Endothelial cell of umbilical vein (primary cell): Measurements from ENCODE around the gene KCTD21. TPM values are rescaled to one million over a fixed set of nuclear protein-coding genes. Genes with fewer than 3 reads are reported as not detected.

Source experiments
- BruUV-seq: library from RNA; stranded (reverse); fragments of 400-500 nt; replicated peaks from 2 replicates; lab custom pipeline; 2021; lab: Mats Ljungman, UMichigan
- CTCF ChIA-PET: fragments of 300-600, 350-600 bp; sonication (Branson Sonifier 250); formaldehyde crosslinking; loops from one replicate; lab custom pipeline; 2021; ENCODE audit warnings: antibody characterized with exemption, inconsistent platforms; lab: Charles Lee
- POLR2A ChIA-PET: fragments of 300-600, 350-600 bp; sonication (Branson Sonifier 250); formaldehyde crosslinking; loops from one replicate; lab custom pipeline; 2021; ENCODE audit warnings: antibody characterized with exemption, inconsistent platforms; lab: Charles Lee
- DNase-seq: peaks from one replicate; pipeline ENCODE4 v3.0.0-alpha.2; 2011; ENCODE audit warnings: low read depth, low spot score
- FAIRE-seq: peaks from 2 replicates; lab custom pipeline; 2011; peaks lifted over from hg19 to GRCh38; lab: Jason Lieb, UNC
- H2AFZ ChIP-seq: 2 replicates; pipeline ENCODE4 v1.6.0; 2012; ENCODE audit warnings: low read depth, low read length, control low read depth, inconsistent platforms
- H3K27ac ChIP-seq: 2 replicates; pipeline ENCODE4 v1.5.1; 2011; ENCODE audit warnings: low read depth, mild to moderate bottlenecking, control low read depth, low read length, moderate library complexity; ENCODE audit not compliant: insufficient read depth
- H3K27me3 ChIP-seq, 2 experiments: 2 replicates each; pipeline versions ENCODE4 v1.6.0 to v1.6.1; 2011; ENCODE audit warnings: low read length in 2 of 2, mixed read lengths in 1 of 2; ENCODE audit not compliant: control insufficient read depth in 2 of 2, insufficient read depth in 2 of 2
- H3K36me3 ChIP-seq, 2 experiments: 2 replicates in 1 of 2; 3 replicates in 1 of 2; pipeline ENCODE4 v1.5.1; 2011; ENCODE audit warnings: low read length in 2 of 2, mild to moderate bottlenecking in 1 of 2, moderate library complexity in 1 of 2; ENCODE audit not compliant: control insufficient read depth in 2 of 2, insufficient read depth in 2 of 2; ENCODE audit errors: extremely low read depth in 1 of 2
- H3K4me1 ChIP-seq: 3 replicates; pipeline ENCODE4 v1.5.1; 2011; ENCODE audit warnings: mild to moderate bottlenecking, low read length; ENCODE audit not compliant: control insufficient read depth, insufficient read depth; ENCODE audit errors: extremely low read depth
- H3K4me2 ChIP-seq: 2 replicates; pipeline ENCODE4 v1.6.1; 2011; ENCODE audit warnings: low read length, control low read depth, mixed read lengths; ENCODE audit not compliant: insufficient read depth
- H3K4me3 ChIP-seq, 3 experiments: fragments of 200-600 bp in 1 of 3; sonication (generic), shearing (Covaris generic) in 1 of 3; replicated peaks in 1 of 3; 2 replicates each; pipeline ENCODE4 v1.5.1; 2011 to 2016; ENCODE audit warnings: control low read depth in 3 of 3, low read length in 3 of 3, mild to moderate bottlenecking in 2 of 3, inconsistent platforms in 1 of 3, low read depth in 1 of 3, moderate library complexity in 1 of 3; ENCODE audit not compliant: insufficient read depth in 1 of 3
- H3K79me2 ChIP-seq: 2 replicates; pipeline ENCODE4 v1.6.0; 2012; ENCODE audit warnings: low read length, inconsistent platforms; ENCODE audit not compliant: control insufficient read depth, insufficient read depth
- H3K9ac ChIP-seq: replicated peaks from 2 replicates; pipeline ENCODE3; 2011; ENCODE audit warnings: low read length, control low read depth; ENCODE audit not compliant: insufficient read depth; ENCODE audit errors: extremely low read depth
- H3K9me1 ChIP-seq: replicated peaks from 3 replicates; pipeline ENCODE4 v1.6.0; 2011; ENCODE audit warnings: mild to moderate bottlenecking, low read length; ENCODE audit not compliant: control insufficient read depth, insufficient read depth; ENCODE audit errors: extremely low read depth
- H3K9me3 ChIP-seq: replicated peaks from 2 replicates; pipeline ENCODE4 v1.5.1; 2012; ENCODE audit warnings: low read length, inconsistent platforms; ENCODE audit not compliant: control insufficient read depth, insufficient read depth
- H4K20me1 ChIP-seq: replicated peaks from 2 replicates; pipeline ENCODE3; 2011; ENCODE audit warnings: mild to moderate bottlenecking, low read length; ENCODE audit not compliant: control insufficient read depth, insufficient read depth; ENCODE audit errors: extremely low read depth
- EZH2 ChIP-seq: IDR thresholded peaks from 2 replicates; pipeline ENCODE4 v1.6.1; 2012; ENCODE audit warnings: borderline replicate concordance, low read depth, mild to moderate bottlenecking, moderate library complexity, low read length, inconsistent platforms; ENCODE audit not compliant: severe bottlenecking
- FOS ChIP-seq: IDR thresholded peaks from 2 replicates; pipeline ENCODE4 v1.6.1; 2011; ENCODE audit warnings: mild to moderate bottlenecking, low read length, moderate library complexity, borderline replicate concordance; ENCODE audit not compliant: insufficient read depth
- GATA2 ChIP-seq: IDR thresholded peaks from 2 replicates; pipeline ENCODE4 v1.7.0; 2011; ENCODE audit warnings: low read depth, mild to moderate bottlenecking, moderate library complexity, mixed read lengths, low read length; ENCODE audit not compliant: insufficient read length, insufficient read depth
- JUN ChIP-seq: IDR thresholded peaks from 2 replicates; pipeline ENCODE4 v1.6.1; 2011; ENCODE audit warnings: borderline replicate concordance, low read depth; ENCODE audit not compliant: insufficient read length, insufficient read depth
- MYC ChIP-seq: IDR thresholded peaks from one replicate; pipeline ENCODE4 v1.6.1; 2011; ENCODE audit warnings: mild to moderate bottlenecking, low read depth, low read length
- POLR2A ChIP-seq: IDR thresholded peaks from 2 replicates; pipeline ENCODE4 v1.6.1; 2012; ENCODE audit warnings: low read depth, mild to moderate bottlenecking, control low read depth, low read length
- POLR2AphosphoS5 ChIP-seq: IDR thresholded peaks from 2 replicates; pipeline ENCODE4 v1.6.1; 2012; ENCODE audit warnings: low read depth, mild to moderate bottlenecking, control low read depth, low read length, moderate library complexity; ENCODE audit not compliant: insufficient read depth
- dilution Hi-C: fragments of 300-500 bp; cut with MboI; formaldehyde crosslinking; loops from one replicate; pipeline ENCODE4 v1.15.0; 2019; ENCODE audit warnings: low sequenced_read_pairs; ENCODE audit not compliant: extremely low pct_ligation_motif_present
- intact Hi-C: fragments of 100-400 bp; cut with micrococcal nuclease; formaldehyde crosslinking; loops from one replicate; pipeline ENCODE4 v1.10.0; 2022
- polyA plus RNA-seq, 4 experiments: library from polyadenylated mRNA; depleted of rRNA in 3 of 4; stranded (reverse) in 3 of 4; unstranded in 1 of 4; fragments of >200 nt; gene quantifications; 2 replicates each; pipeline versions ENCODE4 v1.2.1 to v1.2.3, GENCODE V29; 2011 to 2012; ENCODE audit warnings: missing spikeins in 1 of 4
- total RNA-seq: library from RNA; stranded (reverse); gene quantifications from 2 replicates; pipeline ENCODE4 v1.2.3, GENCODE V29; 2021
- TF ChIP-seq, protein P1 (sequence below): IDR thresholded peaks from 2 replicates; pipeline ENCODE4 v1.6.1; 2011; ENCODE audit not compliant: insufficient read depth, insufficient read length
- TF ChIP-seq, protein P2 (sequence below), 2 donors: IDR thresholded peaks; 1 replicate in 1 of 2; 2 replicates in 1 of 2; pipeline ENCODE4 v1.5.1; 2011; ENCODE audit warnings: low read length in 2 of 2, mild to moderate bottlenecking in 2 of 2, moderate library complexity in 2 of 2, control low read depth in 1 of 2, inconsistent platforms in 1 of 2, low read depth in 1 of 2; ENCODE audit not compliant: insufficient read depth in 1 of 2; ENCODE audit errors: extremely low read depth in 1 of 2

The KCTD21 gene
- total and polyA plus RNA-seq, 2 donors (not counting 3 experiments of a cell fraction or from before 2014, with no cell fraction given) = 8.5 to 11.9 TPM

DNA sequence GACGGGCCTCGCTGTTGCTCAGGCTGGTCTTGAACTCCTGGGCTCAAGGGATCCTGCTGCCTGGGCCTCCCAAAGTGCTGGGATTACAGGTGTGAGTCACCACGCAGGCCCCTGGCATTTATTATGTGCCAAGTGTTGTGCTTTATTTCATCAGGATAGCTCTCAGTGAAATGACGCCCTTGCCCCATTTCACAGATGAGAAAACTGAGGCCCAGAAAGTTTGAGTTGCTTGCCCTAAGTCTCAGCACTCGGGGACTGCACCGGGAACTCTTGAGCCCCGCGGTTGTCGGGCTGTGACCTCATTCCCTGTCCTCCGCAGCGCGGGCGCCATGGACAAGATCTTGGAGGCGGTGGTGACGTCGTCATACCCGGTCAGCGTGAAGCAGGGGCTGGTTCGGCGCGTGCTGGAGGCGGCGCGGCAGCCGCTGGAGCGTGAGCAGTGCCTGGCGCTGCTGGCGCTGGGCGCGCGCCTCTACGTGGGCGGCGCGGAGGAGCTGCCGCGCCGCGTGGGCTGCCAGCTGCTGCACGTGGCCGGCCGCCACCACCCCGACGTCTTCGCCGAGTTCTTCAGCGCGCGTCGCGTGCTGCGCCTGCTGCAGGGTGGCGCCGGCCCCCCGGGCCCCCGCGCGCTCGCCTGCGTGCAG is 7.6 kb upstream of the KCTD21 start:
- CTCF ChIA-PET = interaction anchor here (0.6 kb wide), 1 partner anchor 236 kb away, joined by 3 read pairs; no protein-coding TSS in a partner anchor
- Histone ChIP-seq H3K4me2 (no peak overlapping the region), H3K4me3 (no peak overlapping the region), H3K27me3 (no peaks in the 10 kb centered on the region), H3K79me2 (peaks cover 4% of the 10 kb centered on the region), H3K9me3 (no peaks in the 10 kb centered on the region), H3K9ac (no peak overlapping the region), H3K4me1 (peaks cover 9% of the 10 kb centered on the region), H3K9me1 (no peaks in the 10 kb centered on the region), H3K27ac (no peak overlapping the region), H3K36me3 (peaks cover 0 to 16% of the 10 kb centered on the region in 2 experiments), H2AFZ (no peak overlapping the region), H4K20me1 (no peaks in the 10 kb centered on the region)
- POLR2A ChIA-PET = no interaction called here
- intact Hi-C loops = no loop called here
- BruUV-seq = no TSS peak
- TF ChIP-seq EZH2 = no peak
- TF ChIP-seq POLR2AphosphoS5 = no peak
- TF ChIP-seq MYC = no peak
- no peak for TF ChIP-seq GATA2
- TF ChIP-seq FOS = no peak
- no peak for TF ChIP-seq JUN
- TF ChIP-seq, protein P1, sequence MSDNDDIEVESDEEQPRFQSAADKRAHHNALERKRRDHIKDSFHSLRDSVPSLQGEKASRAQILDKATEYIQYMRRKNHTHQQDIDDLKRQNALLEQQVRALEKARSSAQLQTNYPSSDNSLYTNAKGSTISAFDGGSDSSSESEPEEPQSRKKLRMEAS = no peak
- TF ChIP-seq, protein P2, sequence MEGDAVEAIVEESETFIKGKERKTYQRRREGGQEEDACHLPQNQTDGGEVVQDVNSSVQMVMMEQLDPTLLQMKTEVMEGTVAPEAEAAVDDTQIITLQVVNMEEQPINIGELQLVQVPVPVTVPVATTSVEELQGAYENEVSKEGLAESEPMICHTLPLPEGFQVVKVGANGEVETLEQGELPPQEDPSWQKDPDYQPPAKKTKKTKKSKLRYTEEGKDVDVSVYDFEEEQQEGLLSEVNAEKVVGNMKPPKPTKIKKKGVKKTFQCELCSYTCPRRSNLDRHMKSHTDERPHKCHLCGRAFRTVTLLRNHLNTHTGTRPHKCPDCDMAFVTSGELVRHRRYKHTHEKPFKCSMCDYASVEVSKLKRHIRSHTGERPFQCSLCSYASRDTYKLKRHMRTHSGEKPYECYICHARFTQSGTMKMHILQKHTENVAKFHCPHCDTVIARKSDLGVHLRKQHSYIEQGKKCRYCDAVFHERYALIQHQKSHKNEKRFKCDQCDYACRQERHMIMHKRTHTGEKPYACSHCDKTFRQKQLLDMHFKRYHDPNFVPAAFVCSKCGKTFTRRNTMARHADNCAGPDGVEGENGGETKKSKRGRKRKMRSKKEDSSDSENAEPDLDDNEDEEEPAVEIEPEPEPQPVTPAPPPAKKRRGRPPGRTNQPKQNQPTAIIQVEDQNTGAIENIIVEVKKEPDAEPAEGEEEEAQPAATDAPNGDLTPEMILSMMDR (IDR thresholded peaks at IDR 0.05; ENCODE audit: extremely low read depth in 1 of 2, insufficient read depth in 1 of 2, low read depth in 1 of 2, low read length in 2 of 2) = no peak
- TF ChIP-seq POLR2A = no peak
- DNase-seq (no peak), FAIRE-seq (no peak)
- dilution Hi-C loops = no loop called here
